ENCODE data around the gene PWWP2B. TPM values are rescaled to one million over a fixed set of nuclear protein-coding genes. Genes with fewer than 3 reads are reported as not detected.

Gene PWWP2B
- total RNA-seq, 1 experiment from 2014 or later: 10.0 TPM

DNA sequence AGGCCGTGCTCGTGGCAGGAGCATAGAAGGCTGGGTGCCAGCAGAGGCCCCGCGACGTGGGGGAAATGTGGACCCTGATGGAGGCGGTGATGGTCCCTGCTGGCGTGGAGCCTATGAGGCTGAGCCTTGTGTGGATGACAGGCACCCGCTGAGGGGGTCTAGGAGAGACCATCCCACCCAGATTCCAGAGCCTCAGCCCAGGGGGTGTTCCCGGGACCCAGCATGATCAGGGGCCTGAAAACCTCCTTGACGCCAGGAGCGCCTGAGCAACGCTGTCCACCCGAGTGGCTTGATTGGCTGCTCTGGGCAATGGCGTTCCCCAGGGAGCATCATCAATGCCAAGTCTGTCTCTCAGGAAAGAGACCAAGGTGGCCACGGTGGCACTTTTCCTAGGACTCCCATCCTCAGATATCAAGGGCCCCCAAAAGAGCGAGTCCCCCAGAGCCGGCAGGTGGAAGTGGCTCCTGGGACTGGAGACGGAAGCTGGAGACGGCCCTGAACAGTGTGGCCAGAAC, 61.1 kb downstream of the PWWP2B start:
- no TSS peak for BruUV-seq (replicated peaks)
- Mint-ChIP-seq H3K27me3 (ENCODE audit: insufficient read depth, unreplicated experiment) (no peaks in the 10 kb centered on the region), H3K9me3 (ENCODE audit: unreplicated experiment) (no peaks in the 10 kb centered on the region), H3K4me3 (ENCODE audit: unreplicated experiment) (no peak overlapping the region), H3K27ac (ENCODE audit: low read depth, unreplicated experiment) (no peak overlapping the region), H3K4me1 (ENCODE audit: insufficient read depth, unreplicated experiment) (peaks cover 7% of the 10 kb centered on the region), H3K36me3 (ENCODE audit: insufficient read depth, unreplicated experiment) (no peaks in the 10 kb centered on the region)
- no peak for DNase-seq (ENCODE audit: unreplicated experiment)
- TF ChIP-seq CTCF (IDR thresholded peaks at IDR 0.05; ENCODE audit: unreplicated experiment): no peak
- intact Hi-C loops (cut with micrococcal nuclease): loop anchor here (1.0 kb wide), 2 partner anchors 119 to 179 kb away; no protein-coding TSS in a partner anchor
- CTCF ChIA-PET: interaction anchor here (0.6 to 7.2 kb wide), 17 partner anchors 9 to 212 kb away, joined by 3 to 65 read pairs (median 5); no protein-coding TSS in a partner anchor
- POLR2A ChIA-PET: no interaction called here

- CTCF ChIA-PET: interaction anchor here (0.6 to 7.2 kb wide), 31 partner anchors 9 to 244 kb away, joined by 3 to 65 read pairs (median 4); no protein-coding TSS in a partner anchor
- Mint-ChIP-seq H3K4me3 (ENCODE audit: unreplicated experiment) (no peak overlapping the region), H3K9me3 (ENCODE audit: unreplicated experiment) (no peaks in the 10 kb centered on the region), H3K27ac (ENCODE audit: low read depth, unreplicated experiment) (no peak overlapping the region), H3K27me3 (ENCODE audit: insufficient read depth, unreplicated experiment) (no peaks in the 10 kb centered on the region), H3K4me1 (ENCODE audit: insufficient read depth, unreplicated experiment) (peaks cover 7% of the 10 kb centered on the region), H3K36me3 (ENCODE audit: insufficient read depth, unreplicated experiment) (no peaks in the 10 kb centered on the region)
- TF ChIP-seq CTCF (IDR thresholded peaks at IDR 0.05; ENCODE audit: unreplicated experiment): peak; percentile 98
- no TSS peak for BruUV-seq (replicated peaks)
- POLR2A ChIA-PET: no interaction called here
- intact Hi-C loops (cut with micrococcal nuclease): loop anchor here (1.0 kb wide), 2 partner anchors 119 to 179 kb away; no protein-coding TSS in a partner anchor
- peak; percentile 45 for DNase-seq (ENCODE audit: unreplicated experiment)
Measured at GRCh38 chr10:132458586-132459300, 61.7 kb downstream of the PWWP2B start.

DNA sequence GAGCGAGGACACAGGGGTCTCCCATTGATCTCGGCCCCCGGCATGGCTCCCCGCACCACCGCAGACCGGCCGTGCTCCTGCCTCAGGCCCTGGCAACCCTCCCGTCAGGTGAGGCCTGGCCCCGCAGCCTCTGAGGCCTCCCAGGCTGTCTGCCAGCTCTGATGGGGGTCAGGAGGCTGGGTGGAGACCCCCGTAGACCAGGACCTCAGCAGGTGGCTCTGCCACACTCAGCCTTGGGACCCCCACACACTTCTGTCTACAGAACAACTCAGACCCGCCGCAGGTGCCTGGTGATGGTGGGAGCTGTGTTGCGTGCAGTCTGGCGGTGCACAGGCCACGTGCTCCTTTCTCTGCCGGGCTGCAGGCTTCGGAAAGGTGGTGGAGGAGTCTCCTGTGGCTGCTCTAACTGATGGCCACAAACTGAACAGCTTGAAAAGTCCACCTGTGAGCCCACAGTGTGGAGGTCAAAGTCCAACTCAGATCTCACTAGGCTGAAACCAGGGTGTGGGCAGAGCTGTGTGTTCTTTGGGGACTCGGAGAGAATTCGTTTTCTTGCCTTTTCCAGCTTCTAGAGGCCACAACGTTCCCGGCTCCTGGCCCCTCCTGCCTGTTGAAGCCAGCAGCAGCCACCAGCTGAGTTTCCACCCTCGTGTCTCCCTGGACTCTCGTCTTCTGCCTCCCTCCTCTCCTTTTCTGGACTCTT, 62.5 kb downstream of the PWWP2B start:
- no peaks in the 10 kb centered on the region for H3K36me3 Mint-ChIP-seq (ENCODE audit: insufficient read depth, unreplicated experiment)
- no TSS peak for BruUV-seq (replicated peaks)
- POLR2A ChIA-PET: interaction anchor here (0.7 to 0.9 kb wide), 2 partner anchors 24 to 119 kb away, joined by 3 read pairs; no protein-coding TSS in a partner anchor
- H3K9me3 Mint-ChIP-seq (ENCODE audit: unreplicated experiment): no peaks in the 10 kb centered on the region
- H3K27ac Mint-ChIP-seq (ENCODE audit: low read depth, unreplicated experiment): no peak overlapping the region
- TF ChIP-seq CTCF (IDR thresholded peaks at IDR 0.05; ENCODE audit: unreplicated experiment): no peak
- CTCF ChIA-PET: interaction anchor here (0.6 to 7.2 kb wide), 31 partner anchors 8 to 243 kb away, joined by 3 to 65 read pairs (median 5); no protein-coding TSS in a partner anchor
- H3K4me3 Mint-ChIP-seq (ENCODE audit: unreplicated experiment): no peak overlapping the region
- peaks cover 7% of the 10 kb centered on the region for H3K4me1 Mint-ChIP-seq (ENCODE audit: insufficient read depth, unreplicated experiment)
- no peaks in the 10 kb centered on the region for H3K27me3 Mint-ChIP-seq (ENCODE audit: insufficient read depth, unreplicated experiment)
- intact Hi-C loops (cut with micrococcal nuclease): no loop called here
- no peak for DNase-seq (ENCODE audit: unreplicated experiment)

DNA sequence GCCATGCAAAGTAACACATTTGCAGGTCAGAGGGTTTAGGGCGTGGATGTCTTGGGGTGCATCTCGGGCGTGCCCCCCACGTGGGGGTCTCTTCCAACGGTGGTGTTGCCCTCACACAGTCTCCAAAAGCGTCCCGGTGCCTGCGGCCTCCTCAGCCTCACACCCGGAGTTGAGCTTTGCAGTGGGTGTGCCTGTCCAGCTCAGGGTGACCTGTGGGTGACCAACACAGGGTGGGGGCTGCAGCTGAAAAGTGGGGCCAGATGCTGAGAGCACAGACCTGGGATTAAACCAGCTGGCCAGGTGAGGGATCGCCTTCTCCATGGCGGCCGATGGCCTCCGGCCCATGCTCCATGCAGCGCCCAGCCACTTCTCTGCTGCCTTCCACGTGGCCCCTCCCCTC, 63.1 kb downstream of the PWWP2B start:
- TF ChIP-seq CTCF (IDR thresholded peaks at IDR 0.05; ENCODE audit: unreplicated experiment): no peak
- Mint-ChIP-seq H3K9me3 (ENCODE audit: unreplicated experiment) (no peaks in the 10 kb centered on the region), H3K4me1 (ENCODE audit: insufficient read depth, unreplicated experiment) (peaks cover 7% of the 10 kb centered on the region), H3K36me3 (ENCODE audit: insufficient read depth, unreplicated experiment) (no peaks in the 10 kb centered on the region), H3K27me3 (ENCODE audit: insufficient read depth, unreplicated experiment) (no peaks in the 10 kb centered on the region), H3K27ac (ENCODE audit: low read depth, unreplicated experiment) (no peak overlapping the region), H3K4me3 (ENCODE audit: unreplicated experiment) (no peak overlapping the region)
- DNase-seq (ENCODE audit: unreplicated experiment): no peak
- ChIA-PET CTCF (interaction anchor here (0.6 to 7.2 kb wide), 19 partner anchors 9 to 208 kb away, joined by 3 to 65 read pairs (median 4); no protein-coding TSS in a partner anchor), POLR2A (interaction anchor here (0.7 to 0.9 kb wide), 2 partner anchors 23 to 118 kb away, joined by 3 read pairs; no protein-coding TSS in a partner anchor)
- intact Hi-C loops (cut with micrococcal nuclease): no loop called here
- BruUV-seq (replicated peaks): no TSS peak

Measured in MCF 10A (cell line).